ENCODE data around the gene CAPN12.
"Not testable (repeated sequence)": the region's sequence is repeated elsewhere in the genome, so short reads cannot be mapped to it uniquely, and the experiment has no call there.

Gene CAPN12

GRCh38 chr19:38788478-38789243 is 44.4 kb upstream of the CAPN12 start, which contains the start of gene LGALS7B:
Gene LGALS7B, plus strand, starts transcription at chr19:38789200. Its CDS starts 27 bp downstream, at chr19:38789227.
- in situ Hi-C loops (cut with MboI; ENCODE audit: low sequenced_read_pairs, unreplicated experiment): no loop called here
- TF ChIP-seq, protein P1, sequence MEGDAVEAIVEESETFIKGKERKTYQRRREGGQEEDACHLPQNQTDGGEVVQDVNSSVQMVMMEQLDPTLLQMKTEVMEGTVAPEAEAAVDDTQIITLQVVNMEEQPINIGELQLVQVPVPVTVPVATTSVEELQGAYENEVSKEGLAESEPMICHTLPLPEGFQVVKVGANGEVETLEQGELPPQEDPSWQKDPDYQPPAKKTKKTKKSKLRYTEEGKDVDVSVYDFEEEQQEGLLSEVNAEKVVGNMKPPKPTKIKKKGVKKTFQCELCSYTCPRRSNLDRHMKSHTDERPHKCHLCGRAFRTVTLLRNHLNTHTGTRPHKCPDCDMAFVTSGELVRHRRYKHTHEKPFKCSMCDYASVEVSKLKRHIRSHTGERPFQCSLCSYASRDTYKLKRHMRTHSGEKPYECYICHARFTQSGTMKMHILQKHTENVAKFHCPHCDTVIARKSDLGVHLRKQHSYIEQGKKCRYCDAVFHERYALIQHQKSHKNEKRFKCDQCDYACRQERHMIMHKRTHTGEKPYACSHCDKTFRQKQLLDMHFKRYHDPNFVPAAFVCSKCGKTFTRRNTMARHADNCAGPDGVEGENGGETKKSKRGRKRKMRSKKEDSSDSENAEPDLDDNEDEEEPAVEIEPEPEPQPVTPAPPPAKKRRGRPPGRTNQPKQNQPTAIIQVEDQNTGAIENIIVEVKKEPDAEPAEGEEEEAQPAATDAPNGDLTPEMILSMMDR (IDR thresholded peaks at IDR 0.05; ENCODE audit: borderline replicate concordance, control extremely low read depth, extremely low read depth, insufficient read depth, missing control alignments): no peak
- DNase-seq (ENCODE audit: low spot score): no peak

DNA sequence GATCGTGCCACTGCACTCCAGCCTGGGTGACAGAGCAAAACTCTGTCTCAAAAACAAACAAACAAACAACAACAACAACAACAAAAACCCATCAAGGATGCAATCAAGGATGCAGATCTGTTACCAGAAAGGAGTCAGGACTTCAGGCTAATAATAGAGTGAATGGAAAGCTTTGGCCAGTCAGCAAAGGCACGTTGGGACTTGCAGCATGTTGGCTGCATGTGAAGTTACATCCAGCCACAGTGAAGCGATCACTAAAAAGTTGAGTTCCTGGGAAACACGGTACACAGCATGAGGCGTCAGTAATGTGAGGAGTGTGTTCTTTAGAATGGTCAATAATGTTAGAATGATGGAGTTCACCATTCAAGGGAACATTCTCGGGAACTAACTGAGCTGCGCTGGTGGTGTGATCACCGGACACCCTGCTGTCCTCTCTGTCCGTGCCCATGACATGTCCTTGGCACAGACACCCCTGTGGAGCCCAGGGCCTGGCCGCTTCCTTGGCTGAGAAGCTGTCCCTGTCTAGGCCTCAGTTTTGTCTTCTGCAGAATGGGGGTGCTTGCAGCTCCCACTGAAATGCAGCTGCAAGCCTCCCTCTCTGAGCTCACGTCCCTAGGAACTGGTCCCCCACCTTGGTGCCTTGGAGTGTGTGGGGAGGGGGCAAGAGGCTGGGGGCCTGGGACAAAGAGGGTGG is 42.4 kb upstream of the CAPN12 start:
- in situ Hi-C loops (cut with MboI; ENCODE audit: low sequenced_read_pairs, unreplicated experiment): no loop called here
- no peak for DNase-seq (ENCODE audit: low spot score)
- TF ChIP-seq, protein P1 (IDR thresholded peaks at IDR 0.05; ENCODE audit: borderline replicate concordance, control extremely low read depth, extremely low read depth, insufficient read depth, missing control alignments): no peak

DNA sequence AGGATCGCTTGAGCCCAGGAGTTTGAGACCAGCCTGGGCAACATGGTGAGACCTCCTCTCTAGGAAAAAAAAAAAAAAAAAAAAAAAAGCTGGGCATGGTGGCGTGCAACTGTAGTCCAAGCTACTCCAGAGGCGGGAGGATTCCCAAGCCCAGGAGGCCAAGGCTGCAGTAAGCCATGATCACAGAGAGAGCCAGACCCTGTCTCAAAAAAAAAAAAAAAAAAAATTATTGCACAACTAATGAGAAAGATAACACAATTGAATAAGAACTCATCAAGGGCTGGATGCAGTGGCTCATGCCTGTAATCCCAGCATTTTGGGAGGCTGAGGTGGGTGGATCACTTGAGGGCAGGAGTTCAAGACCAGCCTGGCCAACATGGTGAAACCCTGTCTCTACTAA is 41.8 kb upstream of the CAPN12 start:
- in situ Hi-C loops (cut with MboI; ENCODE audit: low sequenced_read_pairs, unreplicated experiment); DNase-seq (ENCODE audit: low spot score): not testable (repeated sequence)

DNA sequence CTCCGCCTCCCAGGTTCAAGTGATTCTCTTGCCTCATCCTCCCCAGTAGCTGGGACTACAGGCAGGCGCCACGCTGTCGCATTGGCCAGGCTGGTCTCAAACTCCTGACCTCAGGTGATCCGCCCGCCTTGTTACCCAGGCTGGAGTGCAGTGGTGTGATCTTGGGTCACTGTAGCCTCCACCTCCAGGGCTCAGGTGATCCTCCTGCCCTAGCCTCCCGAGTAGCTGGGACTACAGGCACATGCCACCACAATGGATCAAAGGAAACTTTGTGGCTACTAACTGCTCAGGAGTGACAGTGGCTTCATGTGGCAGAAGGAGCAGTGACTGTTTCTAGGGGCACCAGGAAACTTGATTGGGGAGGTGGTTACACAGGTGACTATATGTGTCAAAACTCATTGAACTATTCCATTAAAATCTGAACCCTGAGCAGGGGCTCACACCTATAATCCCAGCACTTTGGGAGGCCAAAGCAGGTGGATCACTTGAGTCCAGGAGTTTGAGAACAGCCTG is 41.0 kb upstream of the CAPN12 start:
- in situ Hi-C loops (cut with MboI; ENCODE audit: low sequenced_read_pairs, unreplicated experiment): no loop called here
- DNase-seq (ENCODE audit: low spot score): no peak
- TF ChIP-seq, protein P1 (IDR thresholded peaks at IDR 0.05; ENCODE audit: borderline replicate concordance, control extremely low read depth, extremely low read depth, insufficient read depth, missing control alignments): no peak

DNA sequence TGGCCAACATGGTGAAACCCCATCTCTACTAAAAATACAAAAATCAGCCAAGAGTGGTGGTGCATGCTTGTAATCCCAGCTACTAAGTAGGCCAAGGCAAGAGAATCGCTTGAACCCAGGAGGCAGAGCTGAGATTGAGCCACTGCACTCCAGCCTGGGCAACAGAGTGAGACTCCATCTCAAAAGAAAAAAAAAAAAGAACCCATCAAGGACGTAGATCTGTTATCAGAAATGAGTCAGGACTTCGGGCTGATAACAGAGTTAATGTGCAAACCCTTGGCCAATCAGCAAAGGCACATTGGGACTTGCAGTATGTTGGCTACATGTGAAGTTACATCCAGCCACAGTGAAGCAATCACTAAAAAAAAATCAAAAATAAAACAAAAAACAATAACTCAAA is 40.0 kb upstream of the CAPN12 start:
- TF ChIP-seq, protein P1 (IDR thresholded peaks at IDR 0.05; ENCODE audit: borderline replicate concordance, control extremely low read depth, extremely low read depth, insufficient read depth, missing control alignments): no peak
- no peak for DNase-seq (ENCODE audit: low spot score)
- in situ Hi-C loops (cut with MboI; ENCODE audit: low sequenced_read_pairs, unreplicated experiment): no loop called here

GRCh38 chr19:38782212-38782611 is 37.9 kb upstream of the CAPN12 start:
- DNase-seq (ENCODE audit: low spot score); in situ Hi-C loops (cut with MboI; ENCODE audit: low sequenced_read_pairs, unreplicated experiment): not testable (repeated sequence)

GRCh38 chr19:38781058-38781457 is 36.8 kb upstream of the CAPN12 start:
- in situ Hi-C loops (cut with MboI; ENCODE audit: low sequenced_read_pairs, unreplicated experiment): no loop called here
- TF ChIP-seq, protein P1 (IDR thresholded peaks at IDR 0.05; ENCODE audit: borderline replicate concordance, control extremely low read depth, extremely low read depth, insufficient read depth, missing control alignments): no peak
- no peak for DNase-seq (ENCODE audit: low spot score)
